ENCODE measurements around the gene RNF34.
"Not testable (repeated sequence)": the region's sequence is repeated elsewhere in the genome, so short reads cannot be mapped to it uniquely, and the experiment has no call there.

Gene RNF34

DNA sequence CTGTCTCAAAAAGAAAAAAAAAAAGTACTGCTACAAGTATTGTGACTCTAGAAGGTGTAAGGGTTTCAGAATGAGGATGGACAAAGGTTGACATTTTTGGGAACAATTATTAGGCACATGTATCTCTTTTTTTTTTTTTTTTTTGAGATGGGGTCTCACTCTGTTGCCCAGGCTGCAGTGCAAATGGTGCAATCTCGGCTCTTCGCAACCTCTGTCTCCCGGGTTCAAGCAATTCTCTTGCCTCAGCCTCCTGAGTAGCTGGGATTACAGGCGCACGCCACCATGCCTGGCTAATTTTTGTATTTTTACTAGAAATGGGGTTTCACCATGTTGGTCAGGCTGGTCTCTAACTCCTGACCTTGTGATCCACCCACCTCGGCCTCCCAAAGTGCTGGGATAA is 15.0 kb upstream of the RNF34 start:
- not testable (repeated sequence) for DNase-seq (ENCODE audit: low read depth, low spot score); H3K27ac ChIP-seq

DNA sequence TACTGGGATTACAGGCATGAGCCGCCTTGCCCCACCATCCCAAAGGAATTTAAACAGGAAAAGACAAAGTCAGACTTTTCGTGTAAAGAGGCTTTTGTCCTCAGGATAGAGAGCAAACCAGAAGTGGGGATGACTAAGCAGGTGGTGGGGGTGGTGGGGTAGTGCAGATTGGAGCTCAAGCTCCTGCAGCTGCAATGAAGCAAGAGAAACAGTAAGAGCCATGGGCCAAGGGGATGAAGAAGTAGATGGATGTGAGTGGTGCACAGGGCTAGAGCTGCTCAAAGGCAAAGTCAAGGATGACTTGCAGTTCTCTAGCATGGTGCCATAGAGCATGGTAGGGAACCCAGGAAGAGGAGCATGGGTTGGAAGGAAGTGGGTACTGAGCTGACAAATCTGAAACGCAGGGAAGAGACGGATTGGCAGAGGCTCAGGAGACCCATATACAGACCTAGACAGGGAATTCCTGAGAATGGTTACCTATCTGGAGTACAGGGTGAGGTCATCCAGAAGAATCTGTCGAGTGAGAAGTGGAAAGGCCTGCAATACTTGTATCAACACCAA is 11.4 kb upstream of the RNF34 start:
- DNase-seq (ENCODE audit: low read depth, low spot score): no peak
- H3K27ac ChIP-seq: peak overlapping the region; percentile 37

DNA sequence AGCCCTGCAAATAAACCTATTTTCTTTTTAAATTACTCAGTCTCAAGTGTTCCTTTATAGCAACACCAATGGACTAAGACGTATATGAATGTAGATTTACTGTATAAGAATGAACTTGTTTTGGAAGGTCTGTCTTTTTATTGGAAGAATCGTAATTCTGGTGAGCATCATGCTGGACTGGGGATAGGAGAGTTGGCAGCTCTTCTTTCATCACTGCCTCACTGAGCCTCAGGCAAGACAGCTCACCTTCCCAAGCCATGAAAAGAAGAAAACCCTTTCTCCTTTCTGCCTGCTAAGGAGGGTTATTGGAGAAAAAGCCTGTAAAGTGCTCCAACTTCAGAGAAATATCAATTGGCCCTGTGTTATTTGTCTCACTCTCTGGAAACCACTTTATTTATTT is 9.1 kb upstream of the RNF34 start:
- no peak for DNase-seq (ENCODE audit: low read depth, low spot score)
- H3K27ac ChIP-seq: peak overlapping the region; percentile 39

DNA sequence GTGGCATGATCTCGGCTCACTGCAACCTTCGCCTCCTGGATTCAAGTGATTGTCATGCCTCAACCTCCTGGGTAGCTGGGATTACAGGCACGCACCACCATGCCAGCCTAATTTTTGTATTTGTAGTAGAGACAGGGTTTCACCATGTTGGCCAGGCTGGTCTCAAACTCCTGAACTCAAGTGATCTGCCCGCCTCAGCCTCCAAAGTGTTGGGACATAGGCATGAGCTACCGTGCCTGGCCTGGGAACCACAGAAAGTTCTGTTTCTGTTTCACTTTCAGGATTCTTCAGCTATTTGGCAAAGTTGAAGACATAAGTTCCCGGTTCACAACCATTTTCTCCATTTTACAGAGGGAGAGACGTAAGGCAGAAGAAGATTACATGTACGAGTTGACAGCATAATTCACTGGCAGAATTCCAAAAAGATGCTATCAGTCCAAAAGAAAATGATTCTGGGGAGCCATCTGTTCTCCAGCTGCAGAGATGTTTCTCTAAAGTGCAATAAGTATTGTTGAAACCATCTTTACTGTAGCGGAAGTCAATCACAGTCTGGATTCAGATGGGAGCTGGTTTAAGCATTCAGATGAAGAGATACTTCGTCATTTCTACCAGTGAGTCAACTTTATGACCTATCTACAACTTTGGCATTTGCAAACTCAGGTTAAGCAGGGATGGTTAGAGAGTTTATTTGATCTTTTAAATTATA is 8.1 kb upstream of the RNF34 start:
- DNase-seq (ENCODE audit: low read depth, low spot score): no peak
- no peak overlapping the region for H3K27ac ChIP-seq

DNA sequence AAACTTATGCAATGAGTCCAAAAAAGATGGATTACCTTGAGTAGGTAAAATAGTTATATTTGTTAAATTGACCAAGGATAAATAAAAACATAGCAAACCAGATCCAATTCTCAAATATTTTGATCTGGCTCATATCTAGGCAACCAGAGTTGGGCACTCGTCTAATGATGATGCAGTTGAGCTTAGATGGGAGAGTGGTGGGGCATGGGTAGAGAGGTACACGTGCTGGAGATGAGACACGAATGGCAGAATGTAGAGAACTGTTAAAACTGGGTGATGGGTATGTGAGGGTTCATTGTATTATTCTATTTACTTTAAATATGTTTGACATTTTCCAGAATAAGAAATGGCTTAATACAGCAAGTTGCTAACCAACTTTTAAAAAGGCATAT is 7.6 kb upstream of the RNF34 start:
- no peak for DNase-seq (ENCODE audit: low read depth, low spot score)

DNA sequence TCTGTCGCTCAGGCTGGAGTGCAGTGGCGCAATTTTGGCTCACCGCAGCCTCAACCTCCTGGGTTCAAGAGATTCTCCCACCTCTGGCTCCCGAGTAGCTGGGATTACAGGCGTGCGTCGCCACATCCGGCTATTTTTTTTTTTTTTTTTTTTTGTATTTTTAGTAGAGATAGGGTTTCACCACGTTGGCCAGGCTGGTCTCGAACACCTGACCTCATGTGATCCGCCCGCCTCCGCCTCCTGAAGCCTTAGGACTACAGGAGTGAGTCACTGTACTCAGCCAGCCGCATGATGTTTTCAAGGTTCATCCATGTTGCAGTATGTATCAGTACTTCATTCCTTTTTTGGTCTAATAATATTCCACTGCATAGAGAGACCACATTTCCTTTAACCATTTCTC is 2.4 kb upstream of the RNF34 start:
- DNase-seq (ENCODE audit: low read depth, low spot score): no peak
- H3K27ac ChIP-seq: no peak overlapping the region

More for the DNA sequence above, 7.6 kb upstream of the RNF34 start:
- no peak overlapping the region for H3K27ac ChIP-seq

DNA sequence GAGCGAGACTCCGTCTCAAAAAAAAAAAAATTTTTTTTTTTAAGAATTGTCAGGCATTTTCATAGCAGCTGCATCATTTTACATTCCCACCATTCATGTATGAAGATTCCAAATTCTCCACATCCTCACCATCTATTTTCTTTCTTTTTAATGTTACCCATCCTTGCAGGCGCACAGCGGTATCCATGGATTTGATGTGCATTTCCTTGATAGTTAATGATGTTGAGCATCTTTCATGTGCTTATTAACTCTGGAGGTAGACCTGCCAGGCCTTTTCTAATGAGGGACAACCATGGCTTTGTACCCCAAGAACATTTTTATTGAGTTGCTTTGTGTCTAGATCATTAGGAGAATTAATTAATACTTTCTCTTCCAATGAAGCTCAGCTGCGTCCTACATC is 1.6 kb upstream of the RNF34 start:
- no peak for DNase-seq (ENCODE audit: low read depth, low spot score)
- H3K27ac ChIP-seq: no peak overlapping the region

DNA sequence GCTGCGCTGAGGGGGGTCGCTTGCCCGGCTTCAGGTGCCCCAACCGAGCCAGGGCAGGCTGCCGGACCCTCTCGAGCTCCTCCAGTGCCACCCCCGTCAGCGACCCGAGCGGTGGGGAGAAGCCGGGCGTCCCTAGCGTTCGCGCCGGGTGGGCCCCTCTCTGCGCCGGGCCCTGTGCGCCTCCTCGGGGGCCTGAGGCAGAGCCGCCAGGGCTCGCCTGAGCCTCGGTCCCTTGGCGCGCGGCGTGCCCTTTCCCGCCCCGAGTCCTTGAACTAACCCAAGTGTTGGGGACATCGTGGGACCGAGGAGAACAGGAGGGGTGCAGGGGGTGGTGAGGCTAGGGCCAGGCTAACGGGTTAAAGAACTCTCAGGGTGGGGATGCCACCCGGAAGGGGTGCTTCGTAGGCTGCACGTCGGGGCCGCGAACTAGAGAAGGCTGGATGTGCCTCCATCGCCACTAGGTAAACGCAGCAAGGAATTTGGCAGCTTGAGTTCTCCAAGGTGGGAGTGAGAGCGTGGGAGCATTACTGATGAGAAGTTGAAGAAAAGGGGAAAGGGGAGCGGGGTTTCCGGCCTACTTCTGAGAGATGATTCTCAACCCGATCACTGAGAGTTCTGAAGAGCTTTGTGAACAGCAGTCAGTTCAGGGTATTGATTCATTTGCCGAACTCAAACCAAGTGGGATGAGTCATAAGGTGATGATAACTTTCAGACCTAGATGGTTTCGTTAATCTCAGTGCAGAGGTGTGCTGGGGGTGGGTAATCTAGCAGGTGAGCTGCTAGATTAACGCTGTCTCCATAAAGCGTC is 618 bp downstream of the RNF34 start:
- H3K27ac ChIP-seq: peak overlapping the region; percentile 77
- no peak for DNase-seq (ENCODE audit: low read depth, low spot score)

DNA sequence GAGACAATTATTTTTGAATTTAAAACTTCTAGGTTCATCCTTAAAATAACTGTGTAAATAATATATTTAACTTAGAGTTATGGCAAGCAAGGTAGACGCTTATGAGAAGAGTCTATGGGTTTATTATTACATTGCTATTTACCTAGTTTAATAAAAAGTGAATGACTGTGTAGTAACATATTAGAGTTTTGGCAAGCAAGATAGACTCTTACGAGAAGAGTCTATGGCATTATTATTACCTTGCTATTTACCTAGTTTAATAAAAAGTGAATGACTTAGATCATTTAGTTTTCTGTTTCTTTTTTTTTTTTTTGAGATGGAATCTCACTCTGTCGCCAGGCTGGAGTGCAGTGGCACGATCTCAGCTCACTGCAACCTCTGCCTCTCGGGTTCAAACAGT is 3.8 kb downstream of the RNF34 start:
- no peak overlapping the region for H3K27ac ChIP-seq
- no peak for DNase-seq (ENCODE audit: low read depth, low spot score)

DNA sequence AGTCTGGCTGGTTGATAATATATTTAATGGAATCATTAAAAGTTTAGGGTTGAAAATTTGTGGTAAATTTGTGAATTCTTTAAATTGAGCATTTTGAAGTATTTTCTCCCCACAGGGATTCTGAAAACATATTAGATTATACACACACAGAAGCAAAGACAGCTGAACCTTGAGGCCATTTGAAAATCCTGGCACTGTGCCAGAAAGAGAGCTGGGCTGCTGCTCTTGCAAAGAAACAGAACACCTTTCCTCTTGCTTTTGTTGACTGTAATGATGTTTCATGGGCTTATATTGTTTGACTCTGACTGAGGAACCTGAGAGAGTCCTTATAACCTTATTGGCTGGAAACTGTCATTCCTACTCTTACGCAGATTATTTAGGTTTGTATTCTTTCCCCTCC is 4.8 kb downstream of the RNF34 start:
- no peak for DNase-seq (ENCODE audit: low read depth, low spot score)
- no peak overlapping the region for H3K27ac ChIP-seq

DNA sequence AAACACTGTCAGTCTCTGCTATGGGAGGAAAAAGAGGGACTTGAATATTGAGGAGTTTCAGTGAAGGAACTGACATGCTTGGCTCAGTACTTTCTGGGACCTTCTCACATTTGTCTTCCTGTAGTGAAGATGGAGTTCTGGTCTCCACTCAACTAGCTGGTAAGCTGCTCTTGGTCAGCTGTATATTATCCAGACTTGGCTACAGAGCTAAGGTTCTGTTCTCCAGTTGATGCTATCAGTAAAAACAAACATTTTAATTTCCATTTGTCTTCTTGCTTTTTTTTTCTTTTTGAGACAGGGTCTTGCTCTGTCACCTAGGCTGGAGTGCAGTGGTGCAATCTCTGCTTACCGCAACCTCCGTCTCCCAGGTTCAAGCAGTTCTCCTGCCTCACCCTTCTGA is 5.3 kb downstream of the RNF34 start:
- H3K27ac ChIP-seq: no peak overlapping the region
- DNase-seq (ENCODE audit: low read depth, low spot score): no peak

DNA sequence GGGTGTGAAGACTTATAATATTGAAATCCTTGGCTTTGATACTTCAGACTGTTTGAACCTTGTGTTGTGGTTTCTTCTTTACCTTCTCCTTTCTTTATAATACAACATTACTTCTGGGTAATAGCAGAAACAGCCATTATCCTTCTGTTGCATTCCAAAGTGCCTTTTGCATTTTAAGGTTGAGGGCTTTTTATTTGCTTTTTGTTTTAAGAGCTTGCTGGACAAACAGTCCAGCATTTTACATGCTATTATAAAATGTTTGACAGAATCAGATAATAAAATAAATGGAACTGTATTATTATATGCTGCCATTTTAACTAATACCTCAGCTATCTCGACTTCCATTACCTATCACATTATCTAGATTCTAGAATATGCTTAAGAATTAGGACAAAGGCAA is 14.0 kb downstream of the RNF34 start:
- DNase-seq (ENCODE audit: low read depth, low spot score): no peak
- no peak overlapping the region for H3K27ac ChIP-seq

DNA sequence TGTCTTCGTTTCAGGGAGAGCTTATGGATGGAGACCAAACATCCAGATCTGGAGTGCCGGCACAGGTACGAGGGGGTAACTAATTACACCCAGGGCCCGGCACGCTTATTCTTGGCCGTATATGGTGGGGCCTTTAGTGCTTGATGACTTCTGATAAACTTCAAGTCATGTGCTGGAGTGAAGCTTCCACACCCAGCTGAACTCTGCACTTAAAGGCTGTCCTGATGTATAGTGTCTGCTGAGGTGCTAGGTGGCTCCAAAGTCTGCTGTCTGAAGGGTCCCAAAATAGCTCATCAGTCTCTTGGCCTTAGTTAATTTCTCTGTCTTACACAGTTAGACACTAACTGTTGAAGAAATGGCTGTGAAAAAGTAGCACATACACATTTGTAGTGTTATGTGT is 17.9 kb downstream of the RNF34 start:
- no peak overlapping the region for H3K27ac ChIP-seq
- no peak for DNase-seq (ENCODE audit: low read depth, low spot score)

DNA sequence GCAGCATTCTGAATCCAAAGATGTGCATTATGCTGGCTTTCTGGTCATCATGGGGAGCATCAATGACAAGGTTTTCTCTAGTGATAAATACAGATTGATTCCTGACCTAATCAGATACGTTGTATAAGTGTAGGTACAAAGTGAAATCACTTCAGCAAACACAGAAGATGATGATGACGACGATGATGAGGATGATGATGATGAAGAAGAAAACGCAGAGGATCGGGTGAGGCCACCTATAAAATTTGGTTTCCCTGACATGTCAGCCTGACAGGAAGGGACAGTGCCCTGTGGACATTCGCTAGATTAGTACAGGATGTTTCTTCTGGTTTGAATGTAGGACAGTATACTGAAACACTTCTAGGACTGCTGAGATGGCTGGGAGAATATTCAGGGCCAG is 20.2 kb downstream of the RNF34 start:
- DNase-seq (ENCODE audit: low read depth, low spot score): no peak
- no peak overlapping the region for H3K27ac ChIP-seq

DNA sequence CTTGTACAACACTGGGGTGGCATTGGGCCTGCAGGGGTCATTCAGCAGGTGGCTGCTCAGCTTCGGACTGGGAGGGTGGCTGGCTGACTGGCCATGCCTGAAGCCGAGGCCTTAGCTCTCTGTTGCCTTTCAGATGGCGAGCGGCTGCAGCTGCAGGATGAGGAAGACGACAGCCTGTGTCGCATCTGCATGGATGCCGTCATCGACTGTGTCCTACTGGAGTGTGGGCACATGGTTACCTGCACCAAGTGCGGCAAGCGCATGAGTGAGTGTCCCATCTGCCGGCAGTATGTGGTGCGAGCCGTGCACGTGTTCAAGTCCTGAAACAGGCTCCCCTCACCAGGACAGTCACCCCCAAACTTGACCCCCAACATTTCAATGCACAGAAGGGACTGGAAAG is 23.3 kb downstream of the RNF34 start:
- no peak overlapping the region for H3K27ac ChIP-seq

DNA sequence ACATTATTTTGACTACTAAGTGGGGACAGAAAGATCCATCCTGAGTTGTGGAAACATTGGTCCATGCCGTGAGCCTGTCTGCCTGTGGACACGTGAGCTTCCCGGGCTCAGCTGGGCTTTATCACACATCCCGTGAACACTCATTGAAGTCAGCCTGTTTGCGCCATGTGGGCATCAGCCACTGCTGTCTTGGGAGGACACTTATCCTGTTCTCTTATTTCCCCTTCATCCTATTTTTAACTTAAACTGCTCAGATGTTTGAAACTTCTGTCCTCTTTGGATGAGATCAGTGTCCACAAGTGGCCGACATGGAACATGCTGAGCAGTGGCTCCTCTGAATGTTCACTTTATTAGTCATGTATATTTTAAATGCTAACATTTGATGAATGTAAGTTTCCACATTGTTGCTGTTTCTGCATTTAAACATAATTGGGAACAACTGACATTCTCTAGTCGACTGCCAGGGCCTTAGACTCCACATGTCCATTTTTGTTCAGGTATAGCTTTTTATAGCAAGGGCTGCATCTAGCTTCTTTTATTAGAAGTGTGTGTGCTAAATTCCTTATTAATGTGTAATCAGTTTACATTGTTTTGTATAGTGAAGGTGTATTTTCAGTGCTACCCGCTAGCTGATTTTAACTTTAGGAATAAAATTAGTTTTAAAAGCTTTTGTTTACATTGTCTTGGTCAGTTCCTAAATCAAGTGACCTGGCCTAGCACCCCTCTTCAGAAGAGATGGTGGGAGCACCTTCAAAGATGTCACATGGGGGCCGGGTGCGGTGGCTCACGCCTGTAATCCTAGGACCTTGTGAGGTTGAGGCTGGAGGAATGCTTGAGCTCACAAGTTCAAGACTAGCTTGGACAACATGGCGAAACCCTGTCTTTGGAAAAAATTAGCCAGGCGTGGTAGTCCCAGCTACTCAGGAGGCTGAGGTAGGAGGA is 24.0 kb downstream of the RNF34 start:
- no peak overlapping the region for H3K27ac ChIP-seq
- DNase-seq (ENCODE audit: low read depth, low spot score): no peak

More for the DNA sequence above, 23.3 kb downstream of the RNF34 start:
- no peak for DNase-seq (ENCODE audit: low read depth, low spot score)

DNA sequence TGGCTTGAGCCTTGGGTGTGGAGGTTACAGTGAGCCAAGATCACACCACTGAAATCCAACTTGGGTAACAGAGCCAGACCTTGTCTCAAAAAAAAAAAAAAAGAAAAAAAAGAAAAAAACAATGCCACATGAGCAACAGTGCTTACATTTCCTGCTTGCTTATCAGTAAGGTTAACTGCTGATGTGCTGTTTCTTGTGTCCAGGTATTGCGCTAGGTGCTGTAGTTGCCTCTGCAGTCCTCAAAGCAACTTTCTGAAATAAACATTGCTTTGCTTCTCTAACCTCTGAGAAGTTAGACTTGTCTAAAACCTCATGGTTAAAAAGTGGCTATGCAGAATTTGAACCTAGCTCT is 24.7 kb downstream of the RNF34 start:
- DNase-seq (ENCODE audit: low read depth, low spot score): no peak

DNA sequence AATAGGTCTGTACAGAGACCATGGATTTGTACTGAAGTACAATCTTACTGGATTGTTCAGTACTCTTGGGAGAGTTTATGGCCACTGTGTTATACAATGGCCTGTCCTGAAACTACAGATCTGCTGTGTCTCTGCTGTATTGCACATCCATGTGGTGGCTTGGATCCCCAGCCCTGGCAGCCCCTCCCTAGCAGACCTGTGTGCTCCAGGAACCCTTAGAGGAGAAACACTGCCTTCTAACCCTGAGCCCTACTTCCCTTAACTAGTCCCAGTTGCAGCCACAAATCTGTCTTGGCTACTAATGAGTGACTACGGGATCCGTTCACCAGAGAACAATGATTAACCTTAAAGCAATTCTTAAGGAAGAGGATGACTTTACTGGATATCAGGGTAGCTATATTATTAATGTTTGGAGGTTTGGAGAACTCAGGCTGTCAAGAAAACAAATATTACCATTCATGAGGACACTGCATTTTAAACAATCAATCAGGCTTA is 27.7 kb downstream of the RNF34 start:
- no peak overlapping the region for H3K27ac ChIP-seq
- no peak for DNase-seq (ENCODE audit: low read depth, low spot score)

More for the DNA sequence above, 24.7 kb downstream of the RNF34 start:
- no peak overlapping the region for H3K27ac ChIP-seq

DNA sequence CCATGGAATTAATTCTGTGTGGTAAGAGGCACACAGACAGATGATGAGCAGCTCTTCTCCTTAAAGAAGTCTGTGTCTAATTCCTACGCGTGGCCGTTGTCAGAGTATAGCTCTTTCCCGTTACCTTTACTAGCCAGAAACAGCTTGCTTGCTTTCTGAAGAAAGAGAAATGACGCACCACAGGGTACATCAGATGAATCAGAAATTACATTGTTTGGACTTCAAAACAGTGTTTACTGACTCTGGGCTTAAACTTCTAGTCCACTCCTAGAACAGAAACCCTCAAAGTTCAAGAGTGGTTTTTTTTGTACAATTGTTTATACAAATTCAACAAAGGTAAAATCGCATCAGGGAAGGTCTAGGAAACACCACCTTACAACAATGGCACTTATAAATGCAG is 29.0 kb downstream of the RNF34 start:
- no peak overlapping the region for H3K27ac ChIP-seq
- DNase-seq (ENCODE audit: low read depth, low spot score): no peak

DNA sequence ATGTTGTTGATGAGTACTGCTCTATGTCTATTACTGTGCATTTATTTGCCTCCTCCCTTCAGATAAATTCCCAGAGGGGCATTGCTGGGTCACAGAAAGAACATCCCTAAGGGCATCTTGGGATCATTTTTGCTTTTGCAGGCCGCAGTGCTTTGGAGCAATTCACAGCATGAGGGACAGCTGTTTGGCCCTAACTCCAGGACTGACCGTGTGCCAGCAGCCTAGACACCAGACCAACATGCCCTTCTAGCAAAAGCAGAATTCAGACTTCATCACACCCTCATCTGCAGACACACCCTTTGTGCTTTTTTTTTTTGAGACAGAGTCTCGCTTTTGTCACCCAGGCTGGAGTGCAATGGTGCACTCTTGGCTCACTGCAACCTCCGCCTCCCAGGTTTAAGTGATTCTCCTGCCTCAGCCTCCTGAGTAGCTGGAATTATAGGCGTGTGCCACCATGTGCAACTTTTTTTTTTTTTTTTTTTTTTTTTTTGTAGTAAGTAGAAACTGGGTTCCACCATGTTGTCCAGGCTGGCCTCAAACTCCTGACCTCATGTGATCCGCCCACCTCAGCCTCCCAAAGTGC is 31.0 kb downstream of the RNF34 start:
- H3K27ac ChIP-seq: no peak overlapping the region
- no peak for DNase-seq (ENCODE audit: low read depth, low spot score)

Data from epithelial cell of prostate (primary cell).